H9 (cell line): ENCODE measurements around the gene CTAGE1. TPM values are rescaled to one million over a fixed set of nuclear protein-coding genes. Genes with fewer than 3 reads are reported as not detected.

Source experiments
- DNase-seq: peaks from one replicate; pipeline ENCODE4 v3.0.0-alpha.2; 2017
- H2AFZ ChIP-seq: one replicate; pipeline ENCODE4 v1.6.1; 2013; ENCODE audit warnings: mild to moderate bottlenecking, low read length, control low read depth, moderate library complexity
- H2AK5ac ChIP-seq: 2 replicates; pipeline ENCODE4 v1.6.1; 2013; ENCODE audit warnings: low read length, control low read depth, mixed read lengths; ENCODE audit not compliant: insufficient read length
- H2BK120ac ChIP-seq: one replicate; pipeline ENCODE4 v1.6.1; 2013; ENCODE audit warnings: low read depth, mild to moderate bottlenecking, low read length, control low read depth, inconsistent platforms; ENCODE audit not compliant: poor library complexity, severe bottlenecking
- H2BK12ac ChIP-seq: 2 replicates; pipeline ENCODE4 v1.6.1; 2013; ENCODE audit warnings: low read length, control low read depth, mixed read lengths, low read depth; ENCODE audit not compliant: insufficient read length
- H2BK15ac ChIP-seq: 2 replicates; pipeline ENCODE4 v1.6.1; 2013; ENCODE audit warnings: low read depth, low read length, control low read depth
- H2BK20ac ChIP-seq: one replicate; pipeline ENCODE4 v1.6.1; 2013; ENCODE audit warnings: low read depth, mild to moderate bottlenecking, low read length, control low read depth, inconsistent platforms; ENCODE audit not compliant: poor library complexity, severe bottlenecking
- H2BK5ac ChIP-seq: 2 replicates; pipeline ENCODE4 v1.6.1; 2013; ENCODE audit warnings: low read length, control low read depth, mixed read lengths; ENCODE audit not compliant: insufficient read length
- H3K14ac ChIP-seq: 2 replicates; pipeline ENCODE4 v1.6.1; 2013; ENCODE audit warnings: low read length, control low read depth; ENCODE audit not compliant: insufficient read depth
- H3K18ac ChIP-seq: 2 replicates; pipeline ENCODE4 v1.6.1; 2013; ENCODE audit warnings: low read depth, mild to moderate bottlenecking, mixed read lengths, low read length, control low read depth; ENCODE audit not compliant: insufficient read length
- H3K23ac ChIP-seq: 2 replicates; pipeline ENCODE4 v1.6.1; 2013; ENCODE audit warnings: low read length, control low read depth, mixed read lengths, low read depth; ENCODE audit not compliant: insufficient read length
- H3K23me2 ChIP-seq: 2 replicates; pipeline ENCODE4 v1.6.1; 2013; ENCODE audit warnings: low read depth, mild to moderate bottlenecking, mixed read lengths, low read length, control low read depth; ENCODE audit not compliant: insufficient read length, poor library complexity, severe bottlenecking
- H3K27ac ChIP-seq: 2 replicates; pipeline ENCODE4 v1.5.1; 2013; ENCODE audit warnings: low read length, control low read depth, mixed read lengths, low read depth; ENCODE audit not compliant: insufficient read length
- H3K27me3 ChIP-seq: 2 replicates; pipeline ENCODE4 v1.6.1; 2013; ENCODE audit warnings: low read length, control low read depth, inconsistent platforms; ENCODE audit not compliant: insufficient read depth
- H3K4ac ChIP-seq: 2 replicates; pipeline ENCODE4 v1.6.1; 2013; ENCODE audit warnings: low read depth, mild to moderate bottlenecking, control low read depth, inconsistent platforms, low read length, moderate library complexity
- H3K4me1 ChIP-seq: 2 replicates; pipeline ENCODE4 v1.6.1; 2013; ENCODE audit warnings: low read length, control low read depth, inconsistent platforms; ENCODE audit not compliant: insufficient read depth
- H3K4me2 ChIP-seq: 2 replicates; pipeline ENCODE4 v1.6.1; 2013; ENCODE audit warnings: low read length, control low read depth, mixed read lengths; ENCODE audit not compliant: insufficient read length, insufficient read depth
- H3K56ac ChIP-seq: 2 replicates; pipeline ENCODE4 v1.6.1; 2013; ENCODE audit warnings: low read depth, mild to moderate bottlenecking, mixed read lengths, low read length, control low read depth; ENCODE audit not compliant: insufficient read length
- H3K79me1 ChIP-seq: 2 replicates; pipeline ENCODE4 v1.6.1; 2013; ENCODE audit warnings: low read depth, mild to moderate bottlenecking, moderate library complexity, low read length, control low read depth, inconsistent platforms; ENCODE audit not compliant: insufficient read depth, poor library complexity, severe bottlenecking
- H3K79me2 ChIP-seq: 2 replicates; pipeline ENCODE4 v1.6.1; 2013; ENCODE audit warnings: low read length, control low read depth, inconsistent platforms; ENCODE audit not compliant: insufficient read depth
- H3K9ac ChIP-seq: 2 replicates; pipeline ENCODE4 v1.6.1; 2013; ENCODE audit warnings: low read length, control low read depth, mixed read lengths; ENCODE audit not compliant: insufficient read length; ENCODE audit errors: extremely low read depth
- H3K9me3 ChIP-seq: one replicate; pipeline ENCODE4 v1.6.1; 2013; ENCODE audit warnings: low read depth, low read length, inconsistent platforms; ENCODE audit not compliant: control insufficient read depth
- H3T11ph ChIP-seq: one replicate; pipeline ENCODE4 v1.6.1; 2013; ENCODE audit warnings: mild to moderate bottlenecking, low read length, control low read depth, inconsistent platforms
- H4K20me1 ChIP-seq: one replicate; pipeline ENCODE4 v1.6.1; 2013; ENCODE audit not compliant: control insufficient read depth, insufficient read length, insufficient read depth
- H4K5ac ChIP-seq: 2 replicates; pipeline ENCODE4 v1.6.1; 2013; ENCODE audit warnings: low read depth, mild to moderate bottlenecking, mixed read lengths, low read length, control low read depth; ENCODE audit not compliant: insufficient read length
- H4K8ac ChIP-seq: replicated peaks from 2 replicates; pipeline ENCODE4 v1.6.1; 2013; ENCODE audit warnings: low read length, control low read depth, mixed read lengths, low read depth; ENCODE audit not compliant: insufficient read length
- H4K91ac ChIP-seq: 2 replicates; pipeline ENCODE4 v1.6.1; 2013; ENCODE audit warnings: low read depth, mild to moderate bottlenecking, moderate library complexity, mixed read lengths, low read length, control low read depth; ENCODE audit not compliant: insufficient read length
- H3K27ac Mint-ChIP-seq, 3 experiments: 2 replicates in 2 of 3; 3 replicates in 1 of 3; pipeline ENCODE4 v1.8.0; 2020 to 2021; ENCODE audit warnings: mixed read lengths in 3 of 3, mild to moderate bottlenecking in 1 of 3, moderate library complexity in 1 of 3
- H3K27me3 Mint-ChIP-seq: 2 replicates; pipeline ENCODE4 v1.8.0; 2021; ENCODE audit warnings: low read depth, mild to moderate bottlenecking, moderate library complexity, mixed read lengths
- H3K36me3 Mint-ChIP-seq, 3 experiments: 2 replicates in 2 of 3; 3 replicates in 1 of 3; pipeline ENCODE4 v1.8.0; 2020 to 2021; ENCODE audit warnings: low read depth in 3 of 3, mixed read lengths in 3 of 3; ENCODE audit not compliant: insufficient read depth in 1 of 3
- H3K4me1 Mint-ChIP-seq, 2 experiments: 2 replicates each; pipeline ENCODE4 v1.8.0; 2020; ENCODE audit warnings: mixed read lengths in 2 of 2
- H3K4me3 Mint-ChIP-seq, 2 experiments: 2 replicates in 1 of 2; 3 replicates in 1 of 2; pipeline ENCODE4 v1.8.0; 2020 to 2021; ENCODE audit warnings: mild to moderate bottlenecking in 2 of 2, mixed read lengths in 2 of 2, moderate library complexity in 1 of 2
- H3K9me3 Mint-ChIP-seq, 2 experiments: 2 replicates in 1 of 2; 3 replicates in 1 of 2; pipeline ENCODE4 v1.8.0; 2020; ENCODE audit warnings: mild to moderate bottlenecking in 2 of 2, mixed read lengths in 2 of 2, moderate library complexity in 1 of 2
- WGBS: extraction: QIAGEN DNeasy Blood & Tissue Kit; methylation state at CpG from one replicate; pipeline ENCODE4 v1.1.7; 2013; ENCODE audit warnings: missing lambda C conversion rate, low lambda C conversion rate, mixed read lengths; ENCODE audit not compliant: insufficient read length; ENCODE audit errors: extremely low coverage; 5-methylcytosine and 5-hydroxymethylcytosine counted together
- total RNA-seq: library from RNA; stranded (reverse); gene quantifications from 2 replicates; pipeline ENCODE4 v1.2.1, GENCODE V29; 2021
- TF ChIP-seq, protein P1 (sequence below): fragments of 200-600 bp; sonication (generic); conservative IDR thresholded peaks from 3 replicates; pipeline ENCODE4 v1.8.0; 2021; ENCODE audit warnings: antibody characterized with exemption, mild to moderate bottlenecking

Gene CTAGE1
- total RNA-seq, 1 experiment from 2014 or later, result not detected

DNA sequence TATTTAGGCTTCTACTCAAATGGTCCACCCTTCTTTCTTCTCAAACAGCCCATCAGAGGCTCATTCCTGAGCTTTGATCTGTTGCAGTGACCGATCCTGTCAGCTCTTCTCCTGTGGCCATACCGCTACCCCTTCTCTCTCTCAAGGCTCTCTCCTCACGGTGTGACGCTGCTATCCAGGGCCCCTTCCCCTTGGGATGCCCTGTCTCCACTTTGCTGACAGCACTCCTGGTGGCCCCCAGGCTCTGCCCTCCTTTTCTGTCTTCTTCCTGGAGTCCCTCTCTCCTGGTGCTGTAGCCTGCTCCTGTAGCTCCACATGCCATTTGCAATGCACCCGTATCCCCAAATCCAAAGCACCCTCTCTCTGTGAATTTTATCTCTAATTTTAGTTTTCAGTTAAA lies 45.4 kb upstream of the CTAGE1 start:
- H3K4me1 Mint-ChIP-seq, result peaks cover 3% of the 10 kb centered on the region in 2 experiments; a peak in 2 of 4 replicates
- Histone ChIP-seq H2BK5ac (no peak overlapping the region), H2AFZ (no peak overlapping the region), H4K8ac (no peak overlapping the region), H3T11ph (no peak overlapping the region), H2BK20ac (no peak overlapping the region), H2AK5ac (no peak overlapping the region), H4K5ac (no peak overlapping the region), H3K9ac (no peak overlapping the region), H2BK15ac (no peak overlapping the region), H3K23me2 (no peaks in the 10 kb centered on the region), H3K4ac (no peak overlapping the region), H3K14ac (no peak overlapping the region), H2BK120ac (no peak overlapping the region), H4K20me1 (no peaks in the 10 kb centered on the region), H3K27me3 (no peaks in the 10 kb centered on the region), H3K23ac (no peak overlapping the region), H3K4me1 (no peaks in the 10 kb centered on the region), H3K4me2 (no peak overlapping the region), H3K56ac (no peak overlapping the region), H2BK12ac (no peak overlapping the region), H3K79me1 (no peaks in the 10 kb centered on the region), H3K9me3 (no peaks in the 10 kb centered on the region), H3K27ac (no peak overlapping the region), H3K18ac (no peak overlapping the region), H3K79me2 (no peaks in the 10 kb centered on the region), H4K91ac (no peak overlapping the region)
- H3K4me3 Mint-ChIP-seq, result no peak overlapping the region
- H3K9me3 Mint-ChIP-seq, result no peaks in the 10 kb centered on the region; a peak in 1 of 5 replicates
- H3K27me3 Mint-ChIP-seq, result peaks cover 5% of the 10 kb centered on the region; the same call in 1 of the 2 replicates
- no CpG with 5 or more reads among the region's 5 CpGs for WGBS
- no peak for DNase-seq
- H3K36me3 Mint-ChIP-seq, result no peaks in the 10 kb centered on the region
- H3K27ac Mint-ChIP-seq, result no peak overlapping the region
- TF ChIP-seq, protein P1, sequence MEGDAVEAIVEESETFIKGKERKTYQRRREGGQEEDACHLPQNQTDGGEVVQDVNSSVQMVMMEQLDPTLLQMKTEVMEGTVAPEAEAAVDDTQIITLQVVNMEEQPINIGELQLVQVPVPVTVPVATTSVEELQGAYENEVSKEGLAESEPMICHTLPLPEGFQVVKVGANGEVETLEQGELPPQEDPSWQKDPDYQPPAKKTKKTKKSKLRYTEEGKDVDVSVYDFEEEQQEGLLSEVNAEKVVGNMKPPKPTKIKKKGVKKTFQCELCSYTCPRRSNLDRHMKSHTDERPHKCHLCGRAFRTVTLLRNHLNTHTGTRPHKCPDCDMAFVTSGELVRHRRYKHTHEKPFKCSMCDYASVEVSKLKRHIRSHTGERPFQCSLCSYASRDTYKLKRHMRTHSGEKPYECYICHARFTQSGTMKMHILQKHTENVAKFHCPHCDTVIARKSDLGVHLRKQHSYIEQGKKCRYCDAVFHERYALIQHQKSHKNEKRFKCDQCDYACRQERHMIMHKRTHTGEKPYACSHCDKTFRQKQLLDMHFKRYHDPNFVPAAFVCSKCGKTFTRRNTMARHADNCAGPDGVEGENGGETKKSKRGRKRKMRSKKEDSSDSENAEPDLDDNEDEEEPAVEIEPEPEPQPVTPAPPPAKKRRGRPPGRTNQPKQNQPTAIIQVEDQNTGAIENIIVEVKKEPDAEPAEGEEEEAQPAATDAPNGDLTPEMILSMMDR, result no peak
